SK-N-MC (cell line): ENCODE measurements around the gene TBC1D3I.
"Not testable (repeated sequence)": the region's sequence is repeated elsewhere in the genome, so short reads cannot be mapped to it uniquely, and the experiment has no call there.

Source experiments
- DNase-seq: peaks from one replicate; pipeline ENCODE4 v3.0.0-alpha.2; 2011; ENCODE audit warnings: low read depth, low spot score
- H3K27ac ChIP-seq: fragments of 200-600 bp; sonication (generic); 2 replicates; pipeline ENCODE4 v1.5.1; 2016; ENCODE audit warnings: mixed run types
- H3K36me3 ChIP-seq: fragments of 200-600 bp; sonication (generic); 2 replicates; pipeline ENCODE4 v1.6.1; 2017; ENCODE audit warnings: antibody characterized with exemption, low read length, mixed read lengths; ENCODE audit not compliant: insufficient read depth
- H3K4me3 ChIP-seq: fragments of 200-600 bp; sonication (generic); 2 replicates; pipeline ENCODE4 v1.5.1; 2016
- H3K9ac ChIP-seq: fragments of 200-600 bp; sonication (generic); 2 replicates; pipeline ENCODE4 v1.8.0; 2017; ENCODE audit warnings: mixed run types, mixed read lengths; ENCODE audit not compliant: insufficient read length
- H3K9me3 ChIP-seq: fragments of 200-600 bp; sonication (generic); 2 replicates; pipeline ENCODE4 v1.6.1; 2017; ENCODE audit warnings: low read depth, mild to moderate bottlenecking, antibody characterized with exemption, low read length, moderate library complexity, mixed read lengths

The TBC1D3I gene

GRCh38 chr17:36264470-36264869 is at the start of gene TBC1D3I:
Gene TBC1D3I (minus strand): TSS chr17:36264570. CDS start chr17:36262985, 1,585 bp downstream.
- not testable (repeated sequence) for H3K9ac ChIP-seq, H3K27ac ChIP-seq, H3K4me3 ChIP-seq, H3K36me3 ChIP-seq, H3K9me3 ChIP-seq, DNase-seq

GRCh38 chr17:36295161-36295560 is 30.8 kb upstream of the TBC1D3I start:
- H3K36me3 ChIP-seq, H3K9ac ChIP-seq, H3K9me3 ChIP-seq, H3K27ac ChIP-seq, DNase-seq, H3K4me3 ChIP-seq: not testable (repeated sequence)

GRCh38 chr17:36289965-36290612 is 25.7 kb upstream of the TBC1D3I start:
- not testable (repeated sequence) for H3K36me3 ChIP-seq, DNase-seq, H3K9me3 ChIP-seq, H3K9ac ChIP-seq, H3K27ac ChIP-seq, H3K4me3 ChIP-seq

- DNase-seq: not testable (repeated sequence)
Observed at GRCh38 chr17:36284219-36284618, 19.8 kb upstream of the TBC1D3I start.

GRCh38 chr17:36283256-36283655 is 18.9 kb upstream of the TBC1D3I start:
- H3K36me3 ChIP-seq, H3K9me3 ChIP-seq, H3K27ac ChIP-seq, H3K4me3 ChIP-seq, DNase-seq, H3K9ac ChIP-seq: not testable (repeated sequence)

More at GRCh38 chr17:36284219-36284618, 19.8 kb upstream of the TBC1D3I start:
- H3K9me3 ChIP-seq, H3K36me3 ChIP-seq, H3K27ac ChIP-seq, H3K9ac ChIP-seq, H3K4me3 ChIP-seq: not testable (repeated sequence)

- not testable (repeated sequence) for H3K9me3 ChIP-seq, H3K9ac ChIP-seq, H3K27ac ChIP-seq, DNase-seq, H3K36me3 ChIP-seq, H3K4me3 ChIP-seq
Observed at GRCh38 chr17:36242046-36242445, 22.3 kb downstream of the TBC1D3I start.

GRCh38 chr17:36229644-36230043 is 34.7 kb downstream of the TBC1D3I start:
- H3K36me3 ChIP-seq, DNase-seq, H3K4me3 ChIP-seq, H3K9ac ChIP-seq, H3K9me3 ChIP-seq, H3K27ac ChIP-seq: not testable (repeated sequence)

GRCh38 chr17:36222967-36223366 is 41.4 kb downstream of the TBC1D3I start:
- H3K4me3 ChIP-seq, H3K27ac ChIP-seq, H3K9ac ChIP-seq, H3K36me3 ChIP-seq, H3K9me3 ChIP-seq, DNase-seq: not testable (repeated sequence)

- not testable (repeated sequence) for DNase-seq, H3K9ac ChIP-seq, H3K27ac ChIP-seq, H3K9me3 ChIP-seq, H3K36me3 ChIP-seq, H3K4me3 ChIP-seq
Observed at GRCh38 chr17:36221581-36222100, 42.7 kb downstream of the TBC1D3I start.

- H3K4me3 ChIP-seq, DNase-seq, H3K9ac ChIP-seq, H3K27ac ChIP-seq, H3K36me3 ChIP-seq, H3K9me3 ChIP-seq: not testable (repeated sequence)
Observed at GRCh38 chr17:36220737-36221580, 43.4 kb downstream of the TBC1D3I start.

GRCh38 chr17:36219556-36219955 is 44.8 kb downstream of the TBC1D3I start:
- H3K4me3 ChIP-seq, DNase-seq, H3K36me3 ChIP-seq, H3K9ac ChIP-seq, H3K9me3 ChIP-seq, H3K27ac ChIP-seq: not testable (repeated sequence)

GRCh38 chr17:36215406-36216308 is 48.7 kb downstream of the TBC1D3I start:
- not testable (repeated sequence) for H3K9me3 ChIP-seq, H3K4me3 ChIP-seq, H3K36me3 ChIP-seq, H3K27ac ChIP-seq, DNase-seq, H3K9ac ChIP-seq
